Measurements from ENCODE around the gene KLB. TPM values are rescaled to one million over a fixed set of nuclear protein-coding genes. Genes with fewer than 3 reads are reported as not detected.
"Not testable (repeated sequence)": the region's sequence is repeated elsewhere in the genome, so short reads cannot be mapped to it uniquely, and the experiment has no call there.

The KLB gene
- polyA plus RNA-seq, 1 donor from 2014 or later = 0.09 TPM

DNA sequence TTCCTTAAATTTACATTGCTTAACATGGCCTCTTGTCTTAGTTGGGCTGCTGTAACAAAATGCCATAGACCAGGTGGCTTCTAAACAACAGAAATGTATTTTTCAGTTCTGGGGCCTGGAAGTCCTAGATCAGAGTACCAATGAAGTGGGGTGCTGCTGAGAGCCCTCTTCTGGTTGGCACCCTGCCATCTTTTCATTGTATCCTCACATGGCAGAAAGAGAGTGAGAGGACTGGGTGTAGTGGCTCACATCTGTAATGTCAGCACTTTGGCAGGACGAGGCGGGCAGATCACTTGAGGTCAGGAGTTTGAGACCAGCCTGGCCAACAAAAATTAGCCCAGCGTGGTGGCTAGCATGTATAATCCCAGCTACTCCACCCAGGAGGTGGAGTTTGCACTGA is 12.0 kb upstream of the KLB start:
- Mint-ChIP-seq H3K4me1 (peaks cover 0 to 2% (median 0%) of the 10 kb centered on the region in 3 donors), H3K27me3 (peaks cover 3% of the 10 kb centered on the region), H3K4me3 (no peak overlapping the region), H3K27ac (no peak overlapping the region), H3K36me3 (no peaks in the 10 kb centered on the region), H3K9me3 (no peaks in the 10 kb centered on the region)

DNA sequence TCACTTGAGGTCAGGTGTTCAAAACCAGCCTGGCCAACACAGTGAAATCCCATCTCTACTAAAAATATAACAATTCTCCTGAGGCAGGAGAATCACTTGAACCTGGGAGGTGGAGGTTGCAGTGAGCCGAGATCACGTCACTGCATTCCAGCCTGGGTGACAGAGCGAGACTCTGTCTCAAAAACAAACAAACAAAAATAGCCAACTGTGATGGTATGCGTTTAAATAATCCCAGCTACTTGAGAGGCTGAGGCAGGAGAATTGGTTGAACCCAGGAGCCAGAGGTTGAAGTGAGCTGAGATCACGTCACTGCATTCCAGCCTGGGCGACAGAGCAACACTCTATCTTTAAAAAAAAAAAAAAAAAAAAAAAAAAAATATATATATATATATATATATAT is 5.1 kb upstream of the KLB start:
- H3K27me3 Mint-ChIP-seq, H3K4me3 Mint-ChIP-seq, H3K9me3 Mint-ChIP-seq: not testable (repeated sequence)

DNA sequence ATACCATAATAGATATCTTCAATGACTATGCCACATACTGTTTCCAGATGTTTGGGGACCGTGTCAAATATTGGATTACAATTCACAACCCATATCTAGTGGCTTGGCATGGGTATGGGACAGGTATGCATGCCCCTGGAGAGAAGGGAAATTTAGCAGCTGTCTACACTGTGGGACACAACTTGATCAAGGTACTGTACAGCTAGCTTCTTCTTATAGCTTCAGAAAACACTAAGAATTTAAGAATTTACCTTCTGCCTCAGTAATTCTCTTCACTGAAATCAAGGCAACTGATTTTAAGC is 805 bp downstream of the KLB start:
- Mint-ChIP-seq H3K4me1 (peaks cover 0 to 2% (median 0%) of the 10 kb centered on the region in 3 donors), H3K9me3 (no peaks in the 10 kb centered on the region), H3K27ac (no peak overlapping the region), H3K27me3 (peaks cover under 1% of the 10 kb centered on the region), H3K36me3 (no peaks in the 10 kb centered on the region), H3K4me3 (no peak overlapping the region)

More for the DNA sequence above, 5.1 kb upstream of the KLB start:
- H3K36me3 Mint-ChIP-seq, H3K4me1 Mint-ChIP-seq, H3K27ac Mint-ChIP-seq: not testable (repeated sequence)

DNA sequence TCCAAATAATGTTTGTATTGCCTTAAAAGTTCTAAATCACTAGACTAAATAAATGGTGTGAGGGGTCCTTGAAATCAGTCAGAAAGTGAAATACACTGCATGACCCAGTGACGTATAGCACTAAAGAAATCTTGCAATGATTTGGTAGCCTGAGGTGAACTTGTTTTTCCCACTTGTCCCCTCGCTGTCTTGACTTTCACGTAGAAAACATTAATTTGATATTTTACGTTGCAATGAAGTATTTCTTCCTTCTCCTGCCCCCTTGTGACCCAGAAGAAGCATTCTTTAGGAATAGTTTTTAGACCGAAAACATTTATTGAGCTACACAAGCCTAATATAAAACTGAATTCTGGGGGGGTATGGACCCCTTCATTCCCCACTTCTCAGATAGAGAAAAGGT is 3.7 kb downstream of the KLB start:
- Mint-ChIP-seq H3K4me1 (peaks cover 0 to 2% (median 0%) of the 10 kb centered on the region in 3 donors), H3K27me3 (peaks cover 3% of the 10 kb centered on the region), H3K36me3 (no peaks in the 10 kb centered on the region), H3K9me3 (no peaks in the 10 kb centered on the region), H3K4me3 (no peak overlapping the region), H3K27ac (no peak overlapping the region)

DNA sequence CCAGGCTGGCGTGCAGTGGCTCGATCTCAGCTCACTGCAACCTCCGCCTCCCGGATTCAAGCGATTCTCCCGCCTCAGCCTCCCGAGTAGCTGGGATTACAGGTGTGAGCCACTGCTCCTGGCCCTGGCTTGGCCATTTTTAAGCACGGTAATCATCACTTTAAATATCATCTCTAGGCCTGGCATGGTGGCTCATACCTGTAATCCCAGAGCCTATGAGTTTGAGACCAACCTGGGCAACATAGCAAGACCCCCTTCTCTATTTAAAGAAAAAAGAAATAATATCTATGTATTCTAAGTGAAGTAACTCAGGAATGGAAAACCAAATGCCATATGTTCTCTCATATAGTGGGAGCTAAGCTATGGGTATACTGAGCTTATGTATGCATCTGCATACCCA is 4.8 kb downstream of the KLB start:
- H3K36me3 Mint-ChIP-seq, H3K4me1 Mint-ChIP-seq, H3K9me3 Mint-ChIP-seq, H3K4me3 Mint-ChIP-seq, H3K27me3 Mint-ChIP-seq, H3K27ac Mint-ChIP-seq: not testable (repeated sequence)

DNA sequence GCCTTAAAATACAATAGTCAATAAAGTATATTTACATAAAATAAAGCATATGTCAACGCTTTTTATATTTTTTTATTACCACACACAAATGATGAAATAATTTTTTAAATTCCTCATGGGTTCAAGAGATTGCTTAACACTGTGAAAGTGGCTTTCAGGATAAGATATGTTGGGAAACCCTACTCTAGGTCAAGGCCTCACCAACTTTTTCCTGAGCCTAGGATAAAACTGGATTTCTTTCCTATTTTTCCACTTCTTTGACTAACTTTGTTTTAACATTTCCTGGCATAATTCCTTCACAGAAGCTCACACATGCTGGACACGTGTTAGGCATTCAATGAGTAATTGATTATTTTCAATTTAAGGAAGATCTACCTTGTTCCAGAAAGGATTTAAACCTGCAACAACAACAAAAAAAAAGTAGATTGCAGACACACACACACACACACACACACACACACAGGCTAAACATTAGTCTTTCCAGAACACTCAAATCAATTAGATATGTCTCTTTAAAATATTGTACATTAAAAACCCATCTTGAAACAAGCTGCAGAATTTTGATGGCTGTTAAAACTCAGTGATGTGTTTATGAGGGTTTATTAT is 9.1 kb downstream of the KLB start:
- Mint-ChIP-seq H3K27ac (no peak overlapping the region), H3K27me3 (peaks cover 3% of the 10 kb centered on the region), H3K4me1 (peaks cover 0 to 2% (median 0%) of the 10 kb centered on the region in 3 donors), H3K36me3 (no peaks in the 10 kb centered on the region), H3K9me3 (no peaks in the 10 kb centered on the region), H3K4me3 (no peak overlapping the region)

DNA sequence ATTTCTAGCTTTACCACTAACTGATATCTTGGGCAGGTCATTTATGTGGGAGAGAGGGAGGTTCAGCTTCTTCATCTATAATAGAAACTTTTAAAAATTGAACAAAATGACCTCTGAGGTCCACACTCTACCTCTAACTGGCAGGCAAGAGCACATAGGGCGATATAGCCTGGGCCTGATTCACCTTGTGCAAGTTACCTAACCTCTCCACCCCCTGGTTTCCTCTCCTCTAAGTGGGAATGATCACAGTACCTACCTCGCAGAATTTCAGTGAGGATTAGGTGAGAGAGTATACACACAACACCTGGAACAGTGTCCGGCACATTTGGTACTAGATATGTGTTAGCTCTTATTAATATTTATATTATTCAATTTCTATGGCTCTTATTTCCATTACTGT is 15.5 kb downstream of the KLB start:
- no peaks in the 10 kb centered on the region for H3K27me3 Mint-ChIP-seq

DNA sequence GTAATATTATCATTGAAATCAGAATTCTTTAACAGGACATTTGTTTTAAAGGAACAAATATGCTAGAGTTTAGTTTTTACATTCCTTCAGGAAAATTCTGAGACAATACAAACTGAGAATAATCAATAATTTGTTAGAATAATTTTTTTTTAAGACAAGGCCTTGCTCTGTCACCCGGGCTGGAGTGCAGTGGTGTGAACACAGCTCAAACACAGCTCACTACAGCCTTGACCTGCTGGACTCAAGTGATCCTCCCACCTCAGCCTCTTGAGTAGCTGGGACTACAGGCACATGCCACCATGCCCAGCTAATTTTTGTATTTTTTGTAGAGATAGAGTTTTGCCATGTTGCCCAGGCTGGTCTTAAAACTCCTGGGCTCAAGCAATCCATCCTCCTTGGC is 18.6 kb downstream of the KLB start:
- H3K36me3 Mint-ChIP-seq, H3K27me3 Mint-ChIP-seq, H3K9me3 Mint-ChIP-seq, H3K4me1 Mint-ChIP-seq, H3K27ac Mint-ChIP-seq, H3K4me3 Mint-ChIP-seq: not testable (repeated sequence)

More for the DNA sequence above, 15.5 kb downstream of the KLB start:
- Mint-ChIP-seq H3K4me1 (peaks cover 0 to 2% (median 0%) of the 10 kb centered on the region in 3 donors), H3K36me3 (no peaks in the 10 kb centered on the region), H3K27ac (no peak overlapping the region), H3K4me3 (no peak overlapping the region), H3K9me3 (no peaks in the 10 kb centered on the region)

DNA sequence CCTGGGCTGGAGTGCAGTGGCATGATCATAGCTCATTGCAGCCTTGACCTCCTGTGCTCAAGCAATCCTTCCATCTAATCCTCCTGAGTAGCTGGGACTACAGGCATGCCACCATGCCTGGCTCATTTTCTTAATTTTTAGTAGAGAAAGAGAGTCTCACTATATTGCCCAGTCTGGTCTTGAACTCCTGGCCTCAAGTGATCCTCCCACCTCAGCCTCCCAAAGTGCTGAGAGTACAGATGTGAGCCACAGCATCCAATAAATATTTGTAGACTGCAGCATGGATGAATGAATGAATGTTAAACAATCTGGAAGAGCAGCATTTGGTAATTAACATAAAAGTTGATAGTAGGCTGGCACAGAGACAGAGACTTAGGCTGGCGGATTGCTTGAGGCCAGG is 20.0 kb downstream of the KLB start:
- H3K4me3 Mint-ChIP-seq = no peak overlapping the region
- H3K4me1 Mint-ChIP-seq = no peaks in the 10 kb centered on the region
- no peaks in the 10 kb centered on the region for H3K36me3 Mint-ChIP-seq
- no peak overlapping the region for H3K27ac Mint-ChIP-seq
- H3K9me3 Mint-ChIP-seq = no peaks in the 10 kb centered on the region
- H3K27me3 Mint-ChIP-seq = no peaks in the 10 kb centered on the region

DNA sequence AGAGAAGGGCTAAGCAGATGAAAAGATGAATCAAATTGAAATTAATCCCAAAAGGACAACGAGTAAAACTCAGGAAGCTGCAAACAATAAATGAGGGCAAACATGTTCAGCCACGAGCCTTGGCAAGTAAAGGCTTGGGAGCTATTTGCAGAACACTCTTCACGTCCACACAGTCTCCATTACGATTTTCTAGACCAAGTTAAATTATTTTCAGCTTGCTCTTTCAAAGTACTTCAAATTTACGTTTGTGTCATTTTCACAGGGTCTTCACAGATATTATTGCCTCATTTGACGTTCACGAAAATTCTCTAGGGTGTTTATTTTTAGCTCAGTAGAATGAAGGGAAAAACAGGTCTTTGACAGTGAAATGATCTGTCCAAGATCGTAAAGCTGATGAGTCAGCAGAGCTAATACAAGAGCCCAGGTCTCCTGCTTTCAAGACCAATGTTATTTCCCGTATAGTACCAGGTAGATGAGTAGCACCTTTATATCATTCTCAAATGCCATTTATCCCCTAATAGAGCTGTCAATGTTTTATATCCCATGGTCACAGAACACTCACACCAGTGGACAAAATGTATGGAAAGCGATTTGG is 20.9 kb downstream of the KLB start:
- Mint-ChIP-seq H3K36me3 (no peaks in the 10 kb centered on the region), H3K4me1 (no peaks in the 10 kb centered on the region), H3K9me3 (no peaks in the 10 kb centered on the region), H3K4me3 (no peak overlapping the region), H3K27me3 (no peaks in the 10 kb centered on the region), H3K27ac (no peak overlapping the region)

DNA sequence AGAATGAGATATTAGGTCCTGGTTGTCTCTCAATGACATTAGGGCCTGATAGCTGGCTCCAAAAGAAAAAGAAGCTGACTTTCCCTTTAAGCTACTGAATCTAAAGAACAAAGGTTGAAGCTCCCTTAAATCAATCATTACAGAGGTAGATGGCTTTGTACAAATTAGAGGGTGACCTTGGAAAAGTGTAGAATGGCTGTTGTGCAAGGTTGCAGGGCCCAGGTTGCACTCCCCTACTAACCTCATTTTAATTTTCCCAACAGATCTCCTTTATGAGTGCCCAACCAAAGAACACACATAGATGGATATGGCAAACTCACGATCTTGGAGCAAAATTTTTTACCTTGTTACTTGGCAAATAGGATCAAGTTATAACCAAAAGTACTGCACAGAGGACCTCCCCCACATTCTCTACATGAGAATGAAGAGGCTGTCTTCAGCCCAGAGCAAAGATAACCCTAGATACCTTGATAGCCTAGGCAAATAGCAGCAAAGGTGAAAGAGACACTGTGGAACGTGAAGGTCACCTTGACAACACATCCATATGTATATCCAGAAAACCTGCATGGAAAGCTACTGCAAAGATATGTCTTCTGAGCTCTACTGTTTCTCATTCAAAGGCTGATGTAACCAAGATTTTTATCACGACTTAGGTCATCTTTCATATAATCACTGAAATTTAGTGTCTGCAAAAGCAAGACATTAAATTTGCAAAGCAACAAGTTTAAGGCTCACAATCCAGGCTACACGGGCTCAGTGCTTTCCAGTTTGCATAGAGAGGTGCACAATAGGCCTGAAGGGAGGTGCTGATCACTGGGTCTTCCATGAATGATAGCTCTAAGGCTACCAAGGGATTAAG is 23.0 kb downstream of the KLB start:
- no peaks in the 10 kb centered on the region for H3K4me1 Mint-ChIP-seq
- no peak overlapping the region for H3K4me3 Mint-ChIP-seq
- H3K27me3 Mint-ChIP-seq = no peaks in the 10 kb centered on the region
- H3K36me3 Mint-ChIP-seq = no peaks in the 10 kb centered on the region
- no peaks in the 10 kb centered on the region for H3K9me3 Mint-ChIP-seq
- H3K27ac Mint-ChIP-seq = no peak overlapping the region

DNA sequence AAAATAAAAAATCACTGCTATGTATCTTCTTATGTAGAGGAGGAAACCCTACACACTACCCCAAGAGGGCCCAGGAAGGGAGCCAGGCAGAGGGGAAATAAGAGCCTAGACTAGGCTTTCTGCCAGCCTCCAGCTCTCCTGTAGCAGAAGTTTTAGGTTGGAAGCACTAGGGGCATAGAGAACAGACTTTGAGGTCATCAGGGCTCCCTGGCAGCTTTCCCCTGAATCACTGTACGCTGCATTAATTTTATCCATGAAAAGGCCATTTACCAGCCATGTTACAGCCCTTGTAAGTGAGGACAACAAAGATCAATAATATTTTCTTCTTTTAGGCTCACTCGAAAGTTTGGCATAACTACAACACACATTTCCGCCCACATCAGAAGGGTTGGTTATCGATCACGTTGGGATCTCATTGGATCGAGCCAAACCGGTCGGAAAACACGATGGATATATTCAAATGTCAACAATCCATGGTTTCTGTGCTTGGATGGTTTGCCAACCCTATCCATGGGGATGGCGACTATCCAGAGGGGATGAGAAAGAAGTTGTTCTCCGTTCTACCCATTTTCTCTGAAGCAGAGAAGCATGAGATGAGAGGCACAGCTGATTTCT is 27.3 kb downstream of the KLB start:
- Mint-ChIP-seq H3K27ac (no peak overlapping the region), H3K4me1 (no peaks in the 10 kb centered on the region), H3K9me3 (no peaks in the 10 kb centered on the region), H3K4me3 (no peak overlapping the region), H3K36me3 (no peaks in the 10 kb centered on the region), H3K27me3 (no peaks in the 10 kb centered on the region)

DNA sequence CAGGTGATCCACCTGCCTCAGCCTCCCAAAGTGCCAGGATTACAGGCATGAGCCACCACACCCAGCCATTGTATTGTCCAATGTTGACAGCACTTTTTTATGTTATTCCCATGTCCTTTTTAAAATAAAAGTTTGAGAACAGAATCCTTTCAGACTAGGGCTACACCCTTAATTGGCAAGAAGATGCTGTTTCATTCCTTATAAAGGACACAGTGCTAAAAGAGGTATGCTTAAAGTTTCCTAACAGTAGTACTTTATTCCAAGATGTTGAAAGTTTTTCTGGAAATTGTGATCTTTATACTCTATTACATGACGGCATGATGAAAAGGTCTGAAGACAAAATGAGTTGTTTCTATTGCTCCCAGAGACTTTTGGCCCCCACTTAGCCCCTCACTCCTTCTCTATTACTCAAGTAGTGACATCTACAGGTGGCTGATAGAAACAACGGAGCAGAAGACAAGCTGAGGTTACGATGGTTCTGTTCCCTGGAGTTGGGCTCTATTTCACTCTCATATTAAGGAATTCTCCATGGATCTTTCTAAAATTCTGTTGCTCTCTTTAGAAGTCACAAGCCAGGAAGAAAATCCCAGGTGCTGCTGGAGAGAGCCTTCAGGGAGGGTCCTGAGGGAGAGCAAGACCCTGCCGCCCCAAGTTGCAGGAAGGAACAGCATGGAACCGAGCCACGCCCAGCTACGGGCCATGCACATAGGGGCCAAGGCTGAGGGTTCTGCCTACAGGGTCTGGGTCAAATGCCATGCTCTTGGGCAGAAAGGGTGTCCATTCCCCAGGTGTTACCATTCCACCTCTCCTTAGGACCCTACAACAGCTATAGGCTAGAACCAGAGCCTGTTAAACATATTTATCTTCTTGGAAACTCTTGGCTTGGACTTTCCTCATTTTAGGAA is 29.2 kb downstream of the KLB start:
- no peak overlapping the region for H3K4me3 Mint-ChIP-seq
- no peaks in the 10 kb centered on the region for H3K9me3 Mint-ChIP-seq

DNA sequence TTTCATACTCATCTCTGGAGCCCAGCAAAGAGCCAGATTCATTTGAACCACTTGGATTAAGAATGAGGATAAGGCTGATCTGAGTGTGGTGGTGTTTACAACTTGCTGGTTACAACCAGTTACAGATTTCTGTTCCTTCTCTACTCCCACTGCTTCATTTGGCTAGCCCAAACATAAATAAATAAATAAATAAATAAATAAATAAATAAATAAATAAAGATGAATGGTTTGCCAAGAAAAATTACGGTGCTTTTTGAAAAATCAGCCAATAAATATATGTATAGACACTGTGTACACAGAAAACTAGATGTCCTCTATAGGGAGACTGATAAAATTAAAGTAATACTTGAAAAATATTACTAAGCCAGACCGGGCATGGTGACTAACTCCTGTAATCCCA is 34.9 kb downstream of the KLB start:
- Mint-ChIP-seq H3K4me3 (no peak overlapping the region), H3K4me1 (peaks cover 0 to 4% (median 0%) of the 10 kb centered on the region in 3 donors), H3K27ac (no peak overlapping the region), H3K27me3 (no peaks in the 10 kb centered on the region), H3K9me3 (no peaks in the 10 kb centered on the region), H3K36me3 (no peaks in the 10 kb centered on the region)

More for the DNA sequence above, 29.2 kb downstream of the KLB start:
- no peaks in the 10 kb centered on the region for H3K36me3 Mint-ChIP-seq
- H3K4me1 Mint-ChIP-seq = no peaks in the 10 kb centered on the region
- no peak overlapping the region for H3K27ac Mint-ChIP-seq
- H3K27me3 Mint-ChIP-seq = no peaks in the 10 kb centered on the region

DNA sequence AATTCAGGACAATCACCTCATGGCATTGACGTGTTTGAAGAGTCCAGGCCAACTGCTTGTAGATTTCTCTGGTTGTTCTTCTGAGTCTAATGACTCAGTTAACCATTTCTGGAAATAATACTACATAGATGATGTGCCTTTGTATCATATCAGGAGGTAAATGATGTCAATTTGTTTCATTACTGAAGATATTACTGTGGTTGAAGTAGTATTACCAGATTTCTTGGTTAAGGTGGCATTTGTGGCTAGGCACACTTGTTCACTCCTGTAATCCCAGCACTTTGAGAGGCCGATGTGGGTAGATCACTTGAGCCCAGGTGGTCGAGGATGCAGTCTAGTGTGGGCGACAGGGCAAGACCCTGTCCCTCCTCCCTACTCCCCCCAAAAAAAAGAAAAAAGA is 36.3 kb downstream of the KLB start:
- Mint-ChIP-seq H3K4me3 (no peak overlapping the region), H3K27ac (no peak overlapping the region), H3K9me3 (no peaks in the 10 kb centered on the region), H3K4me1 (peaks cover 6 to 18% (median 12%) of the 10 kb centered on the region in 3 donors), H3K27me3 (no peaks in the 10 kb centered on the region), H3K36me3 (no peaks in the 10 kb centered on the region)

All from IgD-negative memory B cell (primary cell).